Gastroesophageal sphincter (tissue), 3 donors: ENCODE results near the gene SHISA6.

Source experiments
- EP300 ChIP-seq: sonication (generic); formaldehyde crosslinking; IDR thresholded peaks from one replicate; pipeline ENCODE4 v1.6.1; 2017; ENCODE audit warnings: antibody characterized with exemption, mild to moderate bottlenecking
- POLR2A ChIP-seq, 2 donors: fragments of 450-650 bp; IDR thresholded peaks; one replicate each; pipeline ENCODE4 v1.6.1; 2017; ENCODE audit warnings: antibody characterized with exemption in 2 of 2, mild to moderate bottlenecking in 2 of 2, moderate library complexity in 1 of 2
- POLR2AphosphoS5 ChIP-seq: sonication (generic); formaldehyde crosslinking; IDR thresholded peaks from one replicate; pipeline ENCODE4 v1.6.1; 2017; ENCODE audit warnings: antibody characterized with exemption
- TF ChIP-seq, protein P1 (sequence below), 4 experiments: fragments of 200-600 bp in 2 of 4; fragments of 450-650 bp in 2 of 4; sonication (generic) in 1 of 4; IDR thresholded peaks; one replicate each; pipeline ENCODE4 v1.5.1; 2017 to 2019; ENCODE audit warnings: antibody characterized with exemption in 4 of 4, mild to moderate bottlenecking in 2 of 4, moderate library complexity in 2 of 4

DNA sequence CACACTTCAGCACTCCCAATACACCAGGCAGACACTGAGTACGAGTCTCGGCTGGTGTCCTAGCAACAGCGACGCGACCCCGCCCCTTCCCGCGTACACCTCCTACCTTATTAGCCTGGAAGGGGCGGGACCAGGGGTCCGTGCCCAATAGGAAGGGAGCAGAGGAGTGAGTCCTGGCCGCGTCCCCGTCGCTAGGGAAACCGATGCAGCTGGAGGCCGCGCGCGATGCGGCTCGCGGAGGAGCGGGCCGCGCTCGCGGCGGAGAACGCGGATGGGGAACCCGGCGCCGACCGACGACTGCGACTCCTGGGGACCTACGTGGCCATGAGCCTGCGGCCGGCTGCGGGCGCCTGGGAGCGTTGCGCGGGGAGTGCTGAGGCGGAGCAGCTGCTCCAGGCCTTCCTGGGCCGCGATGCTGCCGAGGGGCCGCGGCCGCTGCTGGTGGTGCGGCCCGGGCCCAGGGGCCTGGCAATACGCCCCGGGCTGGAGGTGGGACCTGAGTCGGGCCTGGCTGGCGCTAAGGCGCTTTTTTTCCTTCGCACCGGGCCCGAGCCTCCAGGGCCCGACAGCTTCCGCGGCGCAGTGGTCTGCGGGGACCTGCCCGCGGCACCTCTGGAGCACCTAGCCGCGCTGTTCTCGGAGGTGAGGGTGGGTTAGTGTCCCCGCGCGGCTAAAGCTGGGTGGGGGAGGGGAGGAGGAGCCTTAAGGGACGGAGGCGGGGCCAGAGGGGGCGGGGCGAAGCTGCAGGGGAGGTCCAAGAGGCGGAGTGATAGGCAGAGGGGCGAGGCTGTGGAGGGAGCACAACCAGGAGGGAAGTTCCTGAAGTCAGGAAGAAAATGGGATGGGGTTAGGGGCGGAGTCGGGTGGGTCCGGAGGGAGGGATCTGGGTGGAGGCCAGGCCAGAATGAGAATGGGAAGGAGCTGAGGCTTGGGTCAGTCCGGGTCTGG, 357.5 kb downstream of the SHISA6 start, which contains the start of gene DNAH9:
- TF ChIP-seq, protein P1, sequence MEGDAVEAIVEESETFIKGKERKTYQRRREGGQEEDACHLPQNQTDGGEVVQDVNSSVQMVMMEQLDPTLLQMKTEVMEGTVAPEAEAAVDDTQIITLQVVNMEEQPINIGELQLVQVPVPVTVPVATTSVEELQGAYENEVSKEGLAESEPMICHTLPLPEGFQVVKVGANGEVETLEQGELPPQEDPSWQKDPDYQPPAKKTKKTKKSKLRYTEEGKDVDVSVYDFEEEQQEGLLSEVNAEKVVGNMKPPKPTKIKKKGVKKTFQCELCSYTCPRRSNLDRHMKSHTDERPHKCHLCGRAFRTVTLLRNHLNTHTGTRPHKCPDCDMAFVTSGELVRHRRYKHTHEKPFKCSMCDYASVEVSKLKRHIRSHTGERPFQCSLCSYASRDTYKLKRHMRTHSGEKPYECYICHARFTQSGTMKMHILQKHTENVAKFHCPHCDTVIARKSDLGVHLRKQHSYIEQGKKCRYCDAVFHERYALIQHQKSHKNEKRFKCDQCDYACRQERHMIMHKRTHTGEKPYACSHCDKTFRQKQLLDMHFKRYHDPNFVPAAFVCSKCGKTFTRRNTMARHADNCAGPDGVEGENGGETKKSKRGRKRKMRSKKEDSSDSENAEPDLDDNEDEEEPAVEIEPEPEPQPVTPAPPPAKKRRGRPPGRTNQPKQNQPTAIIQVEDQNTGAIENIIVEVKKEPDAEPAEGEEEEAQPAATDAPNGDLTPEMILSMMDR (IDR thresholded peaks at IDR 0.05): no peak
- TF ChIP-seq POLR2AphosphoS5 (peak; percentile 37), POLR2A (IDR thresholded peaks at IDR 0.05) (no peak), EP300 (no peak)
